Mesodermal cell (in vitro differentiated cells): ENCODE results near the gene EFNB2. TPM values are rescaled to one million over a fixed set of nuclear protein-coding genes. Genes with fewer than 3 reads are reported as not detected.

Experiments
- H3K27ac ChIP-seq: 2 replicates; pipeline ENCODE4 v1.7.0; 2013; ENCODE audit warnings: mild to moderate bottlenecking, low read depth, low read length, moderate library complexity; ENCODE audit not compliant: severe bottlenecking
- H3K36me3 ChIP-seq: 2 replicates; pipeline ENCODE4 v1.7.1; 2013; ENCODE audit warnings: mild to moderate bottlenecking, low read length, moderate library complexity; ENCODE audit not compliant: control insufficient read depth, insufficient read depth
- H3K4me1 ChIP-seq: one replicate; pipeline ENCODE4 v1.7.1; 2013; ENCODE audit warnings: mild to moderate bottlenecking, low read length; ENCODE audit not compliant: insufficient read depth, control insufficient read depth, poor library complexity, severe bottlenecking
- H3K4me3 ChIP-seq: 2 replicates; pipeline ENCODE4 v1.7.0; 2013; ENCODE audit warnings: low read length, control low read depth, mild to moderate bottlenecking; ENCODE audit not compliant: insufficient read depth, poor library complexity, severe bottlenecking; ENCODE audit errors: extremely low read depth
- H3K9me3 ChIP-seq: 2 replicates; pipeline ENCODE4 v1.7.1; 2013; ENCODE audit warnings: mild to moderate bottlenecking, low read length, moderate library complexity; ENCODE audit not compliant: control insufficient read depth
- WGBS, 2 experiments: methylation state at CpG; one replicate each; pipeline ENCODE4 v1.1.5; 2013; ENCODE audit warnings: missing lambda C conversion rate in 2 of 2; ENCODE audit not compliant: insufficient coverage in 2 of 2; 5-methylcytosine and 5-hydroxymethylcytosine counted together
- polyA plus RNA-seq, 2 experiments: library from polyadenylated mRNA; stranded (reverse); fragments of 50-300 nt; gene quantifications; one replicate each; pipeline ENCODE4 v1.2.3, GENCODE V29; 2013

EFNB2 gene, protein sequence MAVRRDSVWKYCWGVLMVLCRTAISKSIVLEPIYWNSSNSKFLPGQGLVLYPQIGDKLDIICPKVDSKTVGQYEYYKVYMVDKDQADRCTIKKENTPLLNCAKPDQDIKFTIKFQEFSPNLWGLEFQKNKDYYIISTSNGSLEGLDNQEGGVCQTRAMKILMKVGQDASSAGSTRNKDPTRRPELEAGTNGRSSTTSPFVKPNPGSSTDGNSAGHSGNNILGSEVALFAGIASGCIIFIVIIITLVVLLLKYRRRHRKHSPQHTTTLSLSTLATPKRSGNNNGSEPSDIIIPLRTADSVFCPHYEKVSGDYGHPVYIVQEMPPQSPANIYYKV
- 120 TPM for polyA plus RNA-seq (2013, experiment 1 of 2)
- 102 TPM for polyA plus RNA-seq (2013, experiment 2 of 2)

DNA sequence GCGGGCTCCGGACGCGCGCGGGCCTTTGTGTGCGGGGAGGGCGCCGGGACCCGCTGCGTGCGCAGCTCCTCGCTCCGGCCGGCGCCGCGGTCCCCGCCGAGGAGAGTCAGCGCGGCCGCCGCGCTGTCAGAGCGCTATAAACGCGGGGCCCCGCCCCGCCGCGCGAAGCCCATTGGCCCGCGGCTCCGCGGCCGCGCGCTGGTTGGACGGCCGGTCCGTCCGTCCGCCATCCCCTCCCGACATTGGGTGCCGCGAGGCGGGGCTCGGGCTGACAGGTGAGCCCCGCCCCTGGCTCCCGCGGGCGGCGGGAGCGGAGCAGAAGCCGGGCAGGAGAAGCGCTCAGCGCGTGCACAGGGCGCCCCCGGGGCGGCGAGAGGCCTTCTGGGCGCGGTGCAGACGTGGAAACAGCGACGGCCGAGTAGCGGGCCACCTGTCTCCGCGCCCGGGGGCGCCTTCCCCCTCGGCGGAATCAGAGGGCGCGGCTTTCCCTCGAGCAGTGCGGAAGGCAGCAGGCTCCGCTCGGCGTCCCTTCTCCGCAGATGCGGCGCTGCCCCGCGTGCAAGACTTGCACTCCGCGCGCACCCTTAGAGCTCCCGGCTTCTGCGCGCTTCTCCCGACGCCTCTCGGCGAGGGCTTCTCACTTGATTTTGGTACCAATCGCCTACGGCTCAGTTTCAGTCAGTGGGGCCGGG is at the start of gene EFNB2:
Gene EFNB2 (minus strand): TSS at position 111 of the 692 bp plus-strand sequence. CDS start 698 bp downstream, outside the sequence.
- peak within 1 kb of the TSS; percentile 77 for H3K4me3 ChIP-seq
- no peaks in the 10 kb centered on the region for H3K9me3 ChIP-seq
- 0 to 1% methylated on average over 55 to 99 of the region's 102 CpGs for WGBS, 2 experiments
- peaks cover 20% of the 10 kb centered on the region for H3K36me3 ChIP-seq
- H3K27ac ChIP-seq = peak within 1 kb of the TSS; percentile 72
- H3K4me1 ChIP-seq = peaks cover 7% of the 10 kb centered on the region

DNA sequence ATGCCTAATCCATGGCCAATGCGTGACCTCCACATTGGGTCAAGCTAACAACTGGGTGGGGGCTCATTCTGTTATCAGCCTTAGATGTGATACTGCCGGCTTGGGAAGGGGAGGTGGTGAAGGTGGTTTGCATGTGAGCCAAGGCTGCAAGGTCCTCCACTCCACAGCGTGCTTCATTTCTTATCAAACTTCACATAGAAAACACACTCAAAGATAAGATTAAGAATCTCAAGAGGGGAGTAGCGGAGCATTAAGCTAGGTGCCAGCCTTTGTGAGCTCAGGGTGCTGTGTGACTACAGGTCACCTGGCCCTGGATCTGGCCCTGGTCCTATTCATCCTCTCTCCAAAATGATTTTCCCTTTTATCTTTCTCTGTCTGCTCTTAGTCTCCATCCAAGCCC is 45.8 kb upstream of the EFNB2 start:
- H3K4me3 ChIP-seq = no peak overlapping the region
- WGBS, 2 experiments = 63 to 82% methylated on average over 1 of the region's 4 CpGs
- no peaks in the 10 kb centered on the region for H3K36me3 ChIP-seq
- H3K4me1 ChIP-seq = no peaks in the 10 kb centered on the region
- H3K9me3 ChIP-seq = peaks cover 13% of the 10 kb centered on the region
- no peak overlapping the region for H3K27ac ChIP-seq

DNA sequence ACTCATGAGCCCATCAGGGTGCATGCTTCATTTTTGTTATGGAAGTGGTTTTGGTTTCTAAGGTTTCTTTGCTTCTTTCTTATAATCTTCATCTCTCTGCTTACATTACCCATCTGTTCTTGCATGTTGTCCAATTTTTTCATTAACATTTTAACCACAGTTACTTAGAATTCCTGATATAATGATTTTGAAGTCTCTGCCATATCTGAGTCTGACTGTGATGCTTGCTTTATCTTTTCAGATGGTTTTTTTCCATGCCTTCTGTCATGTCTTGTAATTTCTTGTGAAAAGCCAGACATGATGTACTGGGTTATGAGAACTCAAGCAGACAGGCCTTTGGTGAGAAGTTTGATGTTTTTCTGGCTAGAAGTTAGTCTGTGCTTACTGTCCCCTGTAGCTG is 40.4 kb upstream of the EFNB2 start:
- Histone ChIP-seq H3K36me3 (no peaks in the 10 kb centered on the region), H3K9me3 (peaks cover 4% of the 10 kb centered on the region), H3K27ac (no peak overlapping the region), H3K4me3 (no peak overlapping the region), H3K4me1 (no peaks in the 10 kb centered on the region)

DNA sequence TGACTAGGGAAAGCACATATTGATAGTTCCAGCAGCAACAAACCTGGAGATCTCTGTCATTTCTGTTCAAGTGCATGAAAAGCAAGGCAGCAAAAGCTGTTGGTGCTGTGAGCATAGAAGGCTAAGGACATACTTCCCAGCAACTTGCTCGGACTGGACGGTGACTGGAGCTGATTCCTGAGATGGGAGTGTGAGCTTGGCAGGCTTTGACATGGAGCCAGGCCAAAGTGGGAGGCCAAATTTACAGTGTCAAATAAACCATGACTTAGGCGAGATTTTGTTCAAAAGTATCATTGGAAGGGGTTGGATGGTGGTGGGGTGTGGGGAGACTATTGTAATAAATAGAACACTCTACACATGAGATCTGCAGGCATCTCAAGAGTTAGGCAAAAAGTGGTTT is 38.4 kb upstream of the EFNB2 start:
- WGBS, 2 experiments = 88 to 93% methylated on average over 2 to 3 of the region's 3 CpGs
- Histone ChIP-seq H3K36me3 (no peaks in the 10 kb centered on the region), H3K27ac (no peak overlapping the region), H3K4me3 (no peak overlapping the region), H3K9me3 (peaks cover 4% of the 10 kb centered on the region), H3K4me1 (no peaks in the 10 kb centered on the region)

DNA sequence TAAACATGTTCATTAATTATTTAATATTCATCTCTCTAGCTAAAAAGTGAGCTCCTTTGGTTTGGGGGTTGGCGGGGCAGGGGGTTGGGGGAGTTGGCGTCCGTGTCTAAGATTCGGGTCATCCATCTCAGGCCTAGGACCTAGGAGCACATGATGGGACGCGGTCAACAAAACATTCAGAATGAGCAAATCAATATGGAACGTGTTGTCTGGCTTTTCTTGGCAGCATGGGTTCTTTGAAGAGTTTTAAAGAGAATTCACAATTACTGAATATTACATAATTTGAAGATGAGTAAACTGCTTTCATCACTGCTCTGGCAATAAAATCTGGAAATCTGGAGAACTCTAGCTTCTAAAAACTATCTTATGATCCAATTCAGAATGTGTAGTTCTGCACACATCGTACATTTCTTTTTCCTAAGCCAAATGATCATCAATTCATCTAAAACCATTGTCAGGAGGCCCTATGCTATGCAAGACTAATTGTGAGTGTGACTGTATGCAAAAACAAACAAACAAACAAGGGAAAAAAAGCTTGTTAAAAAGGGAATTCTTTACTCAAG is 37.9 kb upstream of the EFNB2 start:
- no peak overlapping the region for H3K4me3 ChIP-seq
- WGBS, 2 experiments = no CpG with 5 or more reads among the region's 8 CpGs

DNA sequence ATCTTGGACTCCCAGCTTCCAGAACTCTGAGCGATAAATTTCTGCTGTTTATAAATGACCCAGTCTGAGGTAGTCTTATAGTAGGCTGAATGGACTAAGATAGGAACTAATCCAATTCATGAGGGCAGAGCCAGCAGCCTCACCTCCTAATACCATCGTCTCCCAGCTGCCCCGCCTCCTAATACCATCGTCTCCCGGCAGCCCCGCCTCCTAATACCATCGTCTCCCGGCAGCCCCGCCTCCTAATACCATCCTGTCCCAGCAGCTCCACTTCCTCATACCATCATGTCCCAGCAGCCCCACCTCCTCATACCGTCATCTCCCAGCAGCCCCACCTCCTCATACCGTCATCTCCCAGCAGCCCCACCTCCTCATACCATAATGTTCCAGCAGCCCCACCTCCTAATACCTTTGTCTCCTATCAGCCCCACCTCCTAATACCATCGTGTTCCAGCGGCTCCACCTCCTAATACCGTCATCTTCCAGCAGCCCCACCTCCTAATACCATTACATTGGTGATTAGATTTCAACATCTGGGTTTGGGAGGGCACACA is 34.9 kb upstream of the EFNB2 start:
- H3K4me1 ChIP-seq = peaks cover 6% of the 10 kb centered on the region
- no peaks in the 10 kb centered on the region for H3K36me3 ChIP-seq
- no peak overlapping the region for H3K27ac ChIP-seq
- peaks cover 4% of the 10 kb centered on the region for H3K9me3 ChIP-seq
- WGBS, 2 experiments = 56 to 63% methylated on average over 8 to 9 of the region's 14 CpGs
- H3K4me3 ChIP-seq = no peak overlapping the region

More for the DNA sequence above, 37.9 kb upstream of the EFNB2 start:
- Histone ChIP-seq H3K36me3 (no peaks in the 10 kb centered on the region), H3K4me1 (no peaks in the 10 kb centered on the region), H3K9me3 (peaks cover 4% of the 10 kb centered on the region), H3K27ac (no peak overlapping the region)

DNA sequence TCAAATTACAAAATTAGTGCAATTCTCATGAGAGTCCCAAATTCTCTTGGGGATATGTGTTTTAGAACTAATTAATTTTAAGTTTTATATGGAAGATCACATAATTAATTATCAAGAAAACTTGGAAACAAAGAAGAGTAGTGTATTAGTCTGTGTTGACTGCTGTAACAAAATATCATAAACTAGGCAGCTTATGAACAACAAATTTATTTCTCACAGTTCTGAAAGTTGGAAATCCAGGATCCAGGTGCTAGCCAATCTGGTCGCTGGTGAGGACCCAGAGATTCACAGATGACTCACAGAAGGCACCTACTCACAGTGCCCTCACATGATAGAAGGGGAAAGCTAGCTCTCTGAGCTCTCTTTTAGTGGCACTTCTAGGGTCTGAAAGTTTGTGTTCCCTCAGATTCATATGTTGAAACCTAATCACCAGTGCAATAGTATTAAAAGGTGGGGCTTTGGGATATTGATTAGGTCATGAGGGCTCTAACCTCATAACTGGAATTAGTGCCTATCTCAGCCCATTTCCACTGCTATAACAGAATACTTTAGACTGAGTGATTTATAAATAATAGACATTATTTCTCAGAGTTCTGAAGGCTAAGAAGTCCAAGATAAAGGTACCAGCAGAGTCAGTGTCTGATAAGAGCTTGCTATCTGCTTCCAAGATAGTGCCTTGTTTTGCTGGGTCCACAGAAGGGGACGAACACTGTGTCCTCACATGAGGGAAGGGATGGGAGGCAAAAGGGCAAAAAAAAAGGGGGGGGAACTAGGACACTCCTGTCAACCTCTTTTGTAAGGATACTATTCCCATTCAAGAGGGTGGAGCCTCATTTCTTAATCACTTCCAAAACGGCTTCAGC is 34.0 kb upstream of the EFNB2 start:
- Histone ChIP-seq H3K36me3 (no peaks in the 10 kb centered on the region), H3K27ac (no peak overlapping the region), H3K4me3 (no peak overlapping the region), H3K9me3 (peaks cover 4% of the 10 kb centered on the region), H3K4me1 (peaks cover 7% of the 10 kb centered on the region)
- WGBS, 2 experiments = no CpG with 5 or more reads among the region's 3 CpGs

DNA sequence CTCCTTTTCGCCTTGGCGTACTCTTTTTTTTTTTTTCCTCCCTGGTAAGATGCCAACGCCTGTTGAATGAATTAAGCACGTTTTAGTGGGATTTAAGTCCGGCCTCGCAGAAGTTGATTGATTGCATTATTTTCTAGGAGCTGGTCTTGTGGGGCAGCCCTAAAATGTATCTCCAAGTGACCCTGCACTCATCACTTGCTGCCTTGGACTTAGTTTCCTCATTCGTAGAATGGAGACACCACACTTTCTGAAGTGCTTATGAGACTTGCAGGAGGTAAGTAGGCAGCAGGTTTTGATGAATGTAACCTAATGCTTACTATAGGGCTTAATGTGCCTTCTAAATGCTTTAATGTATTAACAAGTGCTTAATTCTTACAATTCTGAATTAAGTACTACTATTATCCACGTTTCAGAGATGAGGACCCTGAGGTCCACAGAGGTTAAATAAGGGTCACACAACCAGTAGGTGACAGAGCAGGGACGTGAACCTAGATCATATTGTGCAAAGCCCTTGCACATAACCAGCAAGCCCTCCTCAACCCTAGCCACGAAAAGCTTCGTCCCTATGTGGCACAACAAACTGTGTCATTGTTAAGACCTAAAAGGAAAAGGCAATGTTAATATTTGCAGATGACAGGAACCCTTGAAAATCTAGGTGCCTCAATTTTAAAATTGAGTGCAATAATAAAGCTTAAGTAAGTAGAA is 33.0 kb upstream of the EFNB2 start:
- Histone ChIP-seq H3K36me3 (peaks cover 5% of the 10 kb centered on the region), H3K4me3 (peak overlapping the region; percentile 91), H3K27ac (no peak overlapping the region), H3K9me3 (peaks cover 4% of the 10 kb centered on the region), H3K4me1 (peaks cover 7% of the 10 kb centered on the region)
- 28 to 71% methylated on average over 3 of the region's 11 CpGs for WGBS, 2 experiments

DNA sequence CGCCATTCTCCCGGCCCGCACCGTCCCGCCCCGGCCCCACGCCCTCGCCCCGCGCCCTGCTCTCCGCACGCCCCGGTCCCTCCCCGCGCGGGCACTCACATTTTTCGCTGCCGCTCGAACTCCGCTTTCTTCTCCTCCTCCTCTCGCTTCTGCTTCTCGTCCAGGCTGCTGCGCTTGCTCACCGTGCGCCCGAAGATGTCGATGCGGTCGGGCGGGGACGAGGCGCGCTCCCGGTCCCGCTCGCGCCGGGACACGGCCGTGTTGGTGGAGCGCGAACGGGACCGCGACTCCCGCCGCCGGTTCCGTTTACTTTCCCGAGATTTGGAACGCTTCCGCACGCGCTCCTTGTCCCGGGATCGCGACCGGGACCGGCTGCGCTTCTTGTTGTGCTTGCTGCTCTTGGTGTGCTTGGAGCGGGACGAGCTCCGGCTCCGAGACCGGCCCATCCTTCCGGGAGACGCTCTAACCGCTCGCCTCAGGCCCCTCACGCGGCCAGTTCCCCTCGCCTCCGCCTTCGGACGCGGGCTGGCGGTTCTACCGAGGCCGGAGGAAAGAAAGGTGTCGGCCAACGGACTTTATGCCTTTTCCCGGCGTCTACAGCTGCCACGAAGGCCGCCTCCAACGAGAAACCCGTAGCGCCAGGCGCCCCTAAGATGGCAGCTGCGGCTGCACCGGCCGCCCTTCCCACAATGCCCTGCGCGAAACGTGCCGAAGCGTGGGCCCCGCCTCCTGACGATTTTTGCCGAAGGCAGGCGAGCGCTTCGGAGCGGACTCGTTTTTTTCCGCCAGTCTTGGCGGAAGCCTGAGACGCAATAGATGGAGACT is 32.2 kb upstream of the EFNB2 start, which contains the start of gene ARGLU1:
Gene ARGLU1 (minus strand): TSS at position 664 of the 825 bp plus-strand sequence. CDS start 218 bp downstream, at position 446.
- peak within 1 kb of the TSS; percentile 90 for H3K27ac ChIP-seq
- peaks cover 5% of the 10 kb centered on the region for H3K36me3 ChIP-seq
- peaks cover 7% of the 10 kb centered on the region for H3K4me1 ChIP-seq
- peak within 1 kb of the TSS; percentile 91 for H3K4me3 ChIP-seq
- H3K9me3 ChIP-seq = peaks cover 4% of the 10 kb centered on the region
- whole genome bisulfite sequencing, 2 experiments = 0% methylated on average over 76 to 105 of the region's 108 CpGs
